BJ (cell line): ENCODE results near the gene TMC5. TPM values are rescaled to one million over a fixed set of nuclear protein-coding genes. Genes with fewer than 3 reads are reported as not detected.
A peak's percentile ranks its signal among the peaks of the same experiment; 100 is the strongest.

Experiments
- CTCF ChIA-PET: fragments of 350-600 bp; formaldehyde crosslinking; extraction: SDS; loops from one replicate; lab custom pipeline; 2021; ENCODE audit warnings: antibody characterized with exemption, inconsistent platforms; lab: Yijun Ruan, JAX
- POLR2A ChIA-PET: fragments of 300-600 bp; sonication (Branson Sonifier 250); formaldehyde crosslinking; extraction: SDS; loops from one replicate; lab custom pipeline; 2021; ENCODE audit warnings: antibody characterized with exemption; lab: Charles Lee
- DNase-seq: peaks from one replicate; pipeline ENCODE4 v3.0.0-alpha.2; 2011; ENCODE audit warnings: low read depth
- H3K27me3 ChIP-seq: 2 replicates; pipeline ENCODE4 v1.6.0; 2011; ENCODE audit warnings: low read length; ENCODE audit not compliant: control insufficient read depth, insufficient read depth
- H3K36me3 ChIP-seq: 2 replicates; pipeline ENCODE4 v1.5.1; 2011; ENCODE audit warnings: low read length; ENCODE audit not compliant: control insufficient read depth, insufficient read depth
- H3K4me3 ChIP-seq: 2 replicates; pipeline ENCODE4 v1.5.1; 2011; ENCODE audit warnings: low read depth, mild to moderate bottlenecking, control low read depth, low read length
- polyA plus RNA-seq: library from polyadenylated mRNA; depleted of rRNA; stranded (reverse); fragments of >200 nt; gene quantifications from 2 replicates; pipeline ENCODE4 v1.2.3, GENCODE V29; 2011
- TF ChIP-seq, protein P1 (sequence below): IDR thresholded peaks from 2 replicates; pipeline ENCODE4 v1.5.1; 2011; ENCODE audit warnings: low read depth, mild to moderate bottlenecking, control low read depth, inconsistent platforms, low read length, moderate library complexity; ENCODE audit not compliant: insufficient read depth

TMC5 gene
- polyA plus RNA-seq, 1 experiment, result not detected

DNA sequence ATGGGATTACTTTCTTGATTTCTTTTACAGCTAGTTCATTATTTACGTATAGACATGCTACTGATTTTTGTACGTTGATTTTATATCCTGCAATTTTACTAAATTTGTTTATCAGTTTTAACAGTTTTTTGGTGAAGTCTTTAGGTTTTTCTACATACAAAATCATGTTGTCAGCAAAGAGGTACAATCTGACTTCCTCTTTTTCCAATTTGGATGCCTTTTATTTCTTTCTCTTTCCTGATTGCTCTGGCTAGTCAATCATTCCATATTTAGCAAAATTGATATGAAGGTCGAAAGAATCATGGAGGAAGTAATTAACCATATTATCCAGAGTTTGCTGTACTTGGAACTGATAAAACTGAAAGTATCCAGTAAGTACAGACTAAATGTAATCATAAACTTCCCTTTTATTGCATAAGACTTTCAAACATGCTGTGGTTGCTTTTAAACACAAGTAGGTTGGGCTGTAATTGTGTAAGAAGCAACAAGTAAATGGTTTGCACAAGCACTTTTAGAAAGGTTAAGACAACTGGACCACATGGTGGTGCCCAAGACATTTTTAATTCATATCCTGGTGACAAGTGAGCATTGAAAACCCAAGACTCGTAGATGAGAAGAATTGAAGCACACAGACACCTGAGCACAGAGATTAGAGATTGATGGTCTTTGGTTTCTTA is 95.8 kb downstream of the TMC5 start:
- ChIA-PET CTCF (interaction anchor here (1.2 to 5.7 kb wide), 2 partner anchors 8 to 10 kb away, joined by 3 to 25 read pairs; no protein-coding TSS in a partner anchor), POLR2A (interaction anchor here (0.6 kb wide), 1 partner anchor 11 kb away, joined by 5 read pairs; no protein-coding TSS in a partner anchor)
- TF ChIP-seq, protein P1, sequence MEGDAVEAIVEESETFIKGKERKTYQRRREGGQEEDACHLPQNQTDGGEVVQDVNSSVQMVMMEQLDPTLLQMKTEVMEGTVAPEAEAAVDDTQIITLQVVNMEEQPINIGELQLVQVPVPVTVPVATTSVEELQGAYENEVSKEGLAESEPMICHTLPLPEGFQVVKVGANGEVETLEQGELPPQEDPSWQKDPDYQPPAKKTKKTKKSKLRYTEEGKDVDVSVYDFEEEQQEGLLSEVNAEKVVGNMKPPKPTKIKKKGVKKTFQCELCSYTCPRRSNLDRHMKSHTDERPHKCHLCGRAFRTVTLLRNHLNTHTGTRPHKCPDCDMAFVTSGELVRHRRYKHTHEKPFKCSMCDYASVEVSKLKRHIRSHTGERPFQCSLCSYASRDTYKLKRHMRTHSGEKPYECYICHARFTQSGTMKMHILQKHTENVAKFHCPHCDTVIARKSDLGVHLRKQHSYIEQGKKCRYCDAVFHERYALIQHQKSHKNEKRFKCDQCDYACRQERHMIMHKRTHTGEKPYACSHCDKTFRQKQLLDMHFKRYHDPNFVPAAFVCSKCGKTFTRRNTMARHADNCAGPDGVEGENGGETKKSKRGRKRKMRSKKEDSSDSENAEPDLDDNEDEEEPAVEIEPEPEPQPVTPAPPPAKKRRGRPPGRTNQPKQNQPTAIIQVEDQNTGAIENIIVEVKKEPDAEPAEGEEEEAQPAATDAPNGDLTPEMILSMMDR, result no peak
- no peaks in the 10 kb centered on the region; the same call in none of the 2 replicates for H3K36me3 ChIP-seq
- no peaks in the 10 kb centered on the region for H3K27me3 ChIP-seq
- H3K4me3 ChIP-seq, result no peak overlapping the region
- DNase-seq, result no peak

DNA sequence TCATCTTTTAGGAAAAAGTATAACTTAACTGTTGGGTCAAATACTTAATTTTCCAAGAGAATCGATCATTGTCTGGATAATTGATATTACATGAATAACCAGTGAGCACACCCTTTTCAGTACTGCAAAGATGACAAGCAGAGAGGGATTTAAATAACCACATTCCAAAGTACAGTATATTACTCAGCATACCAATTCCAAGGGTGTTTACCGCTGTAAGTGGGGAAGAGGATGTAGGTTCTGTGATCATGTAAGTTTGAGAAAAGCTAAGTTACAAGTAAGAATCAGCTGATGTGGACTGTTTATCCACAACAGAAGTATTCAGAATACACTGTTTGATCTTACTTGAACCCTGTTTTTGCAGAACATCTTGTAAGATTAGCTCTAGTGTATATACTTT is 98.1 kb downstream of the TMC5 start:
- H3K4me3 ChIP-seq, result no peak overlapping the region
- CTCF ChIA-PET, result interaction anchor here (2.0 to 5.7 kb wide), 2 partner anchors 9 to 12 kb away, joined by 5 to 25 read pairs; no protein-coding TSS in a partner anchor
- no peaks in the 10 kb centered on the region; the same call in none of the 2 replicates for H3K36me3 ChIP-seq
- TF ChIP-seq, protein P1, result no peak
- DNase-seq, result no peak
- POLR2A ChIA-PET, result no interaction called here
- no peaks in the 10 kb centered on the region for H3K27me3 ChIP-seq

DNA sequence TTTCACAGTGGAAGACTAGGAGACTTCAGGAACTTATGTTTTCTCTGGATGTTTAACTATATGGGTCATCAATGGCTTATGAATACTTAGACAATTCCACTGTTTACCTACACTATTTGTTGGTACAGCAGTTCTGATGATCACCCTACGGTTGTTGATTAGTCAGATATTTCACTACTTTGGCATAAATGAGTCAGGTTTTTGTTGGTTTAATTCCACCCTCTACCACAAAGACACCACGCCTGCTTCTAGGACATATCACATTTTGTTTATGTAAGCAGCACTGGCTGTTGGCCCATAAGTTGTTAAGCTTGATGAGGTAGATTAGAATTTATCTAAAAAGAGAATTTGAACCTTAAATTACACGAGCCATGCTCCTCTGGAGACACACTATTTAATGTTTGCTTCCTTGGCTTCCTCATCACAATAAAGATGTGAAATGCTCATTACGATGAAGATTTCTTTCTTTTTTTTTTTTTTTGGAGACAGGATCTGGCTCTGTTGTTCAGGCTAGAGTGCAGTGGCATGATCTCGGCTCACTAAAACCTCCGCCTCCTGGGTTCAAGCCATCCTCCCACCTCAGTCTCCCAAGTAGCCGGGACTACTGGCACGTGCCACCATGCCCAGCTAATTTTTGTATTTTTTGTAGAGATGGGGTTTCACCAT is 99.9 kb downstream of the TMC5 start:
- DNase-seq, result no peak

DNA sequence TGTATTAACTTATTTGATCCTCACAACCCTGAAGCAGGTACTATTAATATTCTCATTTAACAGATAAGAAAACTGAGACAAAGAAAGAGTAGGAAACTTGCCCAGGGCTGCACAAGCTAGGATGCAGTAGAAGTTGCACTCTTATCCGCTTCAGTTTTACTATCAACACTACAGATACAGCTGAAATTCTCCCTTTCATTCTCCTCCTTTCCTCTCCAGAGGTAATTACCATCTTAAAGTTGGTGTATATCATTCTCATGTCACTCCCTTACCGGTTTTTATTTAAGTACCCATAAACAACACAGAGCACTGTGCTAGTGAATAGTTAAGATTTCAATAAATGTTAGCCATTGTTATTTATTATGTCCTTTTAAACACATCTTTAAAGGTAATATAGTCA is 100.7 kb downstream of the TMC5 start:
- Histone ChIP-seq H3K4me3 (no peak overlapping the region), H3K27me3 (no peaks in the 10 kb centered on the region), H3K36me3 (no peaks in the 10 kb centered on the region; the same call in 1 of the 2 replicates)
- CTCF ChIA-PET, result interaction anchor here (0.8 kb wide), 1 partner anchor 10 kb away, joined by 3 read pairs; no protein-coding TSS in a partner anchor
- DNase-seq, result no peak
- POLR2A ChIA-PET, result no interaction called here
- TF ChIP-seq, protein P1, result no peak

More for the DNA sequence above, 99.9 kb downstream of the TMC5 start:
- Histone ChIP-seq H3K4me3 (no peak overlapping the region), H3K27me3 (no peaks in the 10 kb centered on the region), H3K36me3 (no peaks in the 10 kb centered on the region; the same call in 1 of the 2 replicates)
- ChIA-PET POLR2A (no interaction called here), CTCF (interaction anchor here (5.7 kb wide), 1 partner anchor 14 kb away, joined by 25 read pairs; no protein-coding TSS in a partner anchor)
- TF ChIP-seq, protein P1, result no peak

DNA sequence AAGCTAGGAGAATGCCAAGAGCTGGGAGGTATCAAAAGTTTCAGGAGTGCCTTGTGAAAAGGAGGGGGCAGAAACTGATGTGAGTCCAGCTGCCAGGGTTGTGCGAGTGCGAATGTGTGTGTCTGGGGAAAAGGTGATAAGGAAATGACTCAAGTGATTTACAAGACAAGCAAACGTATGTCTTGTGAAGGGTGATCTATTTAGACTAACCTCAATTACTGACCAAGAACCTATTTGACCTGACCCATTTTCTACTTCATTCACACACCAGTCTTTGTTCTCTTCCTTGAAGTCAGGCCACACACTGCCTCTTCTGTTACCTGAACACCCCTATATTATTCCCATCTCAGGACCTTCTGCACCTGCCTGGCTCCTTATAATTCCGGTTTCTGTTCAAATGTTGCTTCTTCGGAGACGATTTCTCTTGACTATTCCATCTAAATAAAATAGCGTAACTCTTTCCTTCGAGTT is 103.2 kb downstream of the TMC5 start:
- POLR2A ChIA-PET, result no interaction called here
- H3K4me3 ChIP-seq, result peak overlapping the region; percentile 94
- no peaks in the 10 kb centered on the region; the same call in 1 of the 2 replicates for H3K36me3 ChIP-seq
- H3K27me3 ChIP-seq, result no peaks in the 10 kb centered on the region
- TF ChIP-seq, protein P1, result no peak
- CTCF ChIA-PET, result interaction anchor here (1.2 to 1.7 kb wide), 2 partner anchors 10 to 18 kb away, joined by 3 to 5 read pairs; no protein-coding TSS in a partner anchor
- no peak for DNase-seq
